ENCODE data around the gene C4orf50.

GRCh38 chr4:6009452-6009851 lies 8.8 kb downstream of the C4orf50 start:
- TF ChIP-seq CTCF (IDR thresholded peaks at IDR 0.05) (no peak), POLR2A (IDR thresholded peaks at IDR 0.05) (no peak), POLR2AphosphoS5 (IDR thresholded peaks at IDR 0.05) (no peak), EP300 (IDR thresholded peaks at IDR 0.05; ENCODE audit: low read depth) (no peak)
